ENCODE measurements around the gene UBE2E3.

- TF ChIP-seq CTCF (IDR thresholded peaks at IDR 0.05) (no peak), POLR2AphosphoS5 (IDR thresholded peaks at IDR 0.05) (no peak)
Measured at GRCh38 chr2:180944372-180944771, 36.0 kb upstream of the UBE2E3 start.
